ENCODE data around the gene PRDM10.
A peak's percentile ranks its signal among the peaks of the same experiment; 100 is the strongest.
"Not testable (repeated sequence)": the region's sequence is repeated elsewhere in the genome, so short reads cannot be mapped to it uniquely, and the experiment has no call there.

Gene PRDM10

DNA sequence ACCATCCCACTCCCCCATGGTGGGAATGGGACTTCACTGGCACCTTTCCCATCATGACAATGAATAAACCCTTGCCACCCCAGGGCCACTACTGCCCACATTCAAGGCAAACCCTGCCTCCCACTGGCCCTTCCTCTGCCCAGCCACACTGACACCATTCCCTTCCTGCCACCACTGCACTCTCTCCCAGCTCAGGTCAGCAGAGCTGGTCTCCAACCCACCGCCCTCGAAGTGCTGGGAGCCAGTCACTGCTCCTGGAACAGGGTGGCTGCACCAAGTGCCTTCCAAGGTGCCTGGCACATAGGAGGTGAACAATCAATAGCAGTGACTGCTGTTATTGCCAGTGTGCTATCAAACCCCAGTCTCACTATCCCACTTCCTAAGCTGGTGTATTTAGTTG, 27.1 kb downstream of the PRDM10 start:
- FAIRE-seq = no peak

DNA sequence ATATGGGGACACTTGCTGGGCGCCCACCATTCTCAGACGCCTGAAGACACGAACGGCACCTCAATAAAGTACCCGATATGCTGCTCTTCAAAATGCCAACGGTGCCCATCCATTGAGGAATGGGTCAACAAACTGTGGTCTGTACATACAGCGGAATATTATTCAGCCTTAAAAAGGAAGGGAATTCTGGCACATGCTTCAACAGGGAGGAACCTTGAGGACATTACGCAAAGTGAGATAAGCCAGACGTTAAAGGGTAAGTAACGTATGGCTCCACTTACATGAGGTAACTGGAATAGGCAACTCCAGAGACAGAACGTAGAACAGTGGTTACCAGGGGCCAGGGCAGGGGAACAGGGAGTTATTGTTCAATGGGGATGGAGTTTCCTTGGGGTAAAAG, 28.0 kb downstream of the PRDM10 start:
- FAIRE-seq = no peak

More for the DNA sequence above, 27.1 kb downstream of the PRDM10 start:
- no peak for DNase-seq (ENCODE audit: low spot score)

DNA sequence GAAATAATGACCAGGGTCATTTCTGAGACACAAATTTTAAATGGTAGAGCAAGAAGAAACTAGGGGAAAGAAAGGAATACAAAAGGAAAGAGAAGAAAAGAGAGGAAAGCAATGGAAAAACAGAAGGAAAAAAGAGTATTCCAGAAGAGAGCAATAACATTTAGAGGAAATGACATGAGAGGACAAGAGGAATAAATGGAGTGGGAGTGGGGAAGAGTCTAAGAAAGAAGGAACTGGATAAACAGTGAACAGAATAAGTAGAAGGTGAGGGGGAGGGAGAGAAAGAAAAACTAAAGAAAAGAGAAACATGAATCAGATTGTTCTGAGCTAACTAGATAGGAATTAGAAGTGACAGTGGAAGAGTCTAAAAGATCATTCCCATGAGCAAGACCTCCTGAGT, 28.4 kb downstream of the PRDM10 start:
- DNase-seq (ENCODE audit: low spot score) (no peak), FAIRE-seq (no peak)

More for the DNA sequence above, 28.0 kb downstream of the PRDM10 start:
- DNase-seq (ENCODE audit: low spot score) = no peak

DNA sequence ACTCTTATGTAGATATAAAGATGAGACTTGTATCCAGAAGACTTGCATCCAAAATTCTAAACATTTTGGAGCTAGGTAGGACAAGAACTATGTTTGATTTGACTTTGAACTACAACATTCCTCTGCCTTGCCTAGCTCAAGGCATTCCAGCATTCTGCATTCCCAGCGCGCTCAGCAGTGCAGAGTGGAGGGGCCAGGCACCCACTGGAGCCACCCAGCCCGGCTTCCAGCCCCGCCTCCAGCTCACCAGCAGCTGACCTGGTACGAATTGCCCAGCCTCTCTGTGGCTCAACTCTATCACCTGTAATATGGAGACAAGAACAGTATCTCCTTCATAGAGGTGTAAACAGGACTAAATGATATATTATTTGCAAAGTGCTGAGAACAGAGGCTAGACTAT, 28.8 kb downstream of the PRDM10 start:
- no peak for FAIRE-seq
- DNase-seq (ENCODE audit: low spot score) = no peak

DNA sequence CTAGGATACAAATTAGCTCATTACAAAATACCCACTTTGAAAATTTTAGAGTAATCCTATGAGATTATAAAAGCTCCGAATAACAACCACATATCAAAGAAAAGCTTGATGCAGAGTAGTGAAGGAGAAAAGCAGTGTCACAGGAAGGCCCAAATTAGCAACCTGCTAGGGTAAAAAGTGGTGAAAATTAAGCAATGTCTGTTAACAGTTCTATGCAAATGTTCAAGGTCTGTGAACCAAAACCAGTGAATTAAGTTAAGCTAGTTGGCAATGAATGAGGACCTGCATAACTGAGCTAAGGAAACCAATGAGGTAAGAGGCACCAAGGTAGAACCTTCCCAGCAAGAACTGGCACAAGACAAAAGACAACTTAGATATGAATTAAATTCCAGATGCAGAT, 29.6 kb downstream of the PRDM10 start:
- FAIRE-seq = no peak
- DNase-seq (ENCODE audit: low spot score) = no peak

DNA sequence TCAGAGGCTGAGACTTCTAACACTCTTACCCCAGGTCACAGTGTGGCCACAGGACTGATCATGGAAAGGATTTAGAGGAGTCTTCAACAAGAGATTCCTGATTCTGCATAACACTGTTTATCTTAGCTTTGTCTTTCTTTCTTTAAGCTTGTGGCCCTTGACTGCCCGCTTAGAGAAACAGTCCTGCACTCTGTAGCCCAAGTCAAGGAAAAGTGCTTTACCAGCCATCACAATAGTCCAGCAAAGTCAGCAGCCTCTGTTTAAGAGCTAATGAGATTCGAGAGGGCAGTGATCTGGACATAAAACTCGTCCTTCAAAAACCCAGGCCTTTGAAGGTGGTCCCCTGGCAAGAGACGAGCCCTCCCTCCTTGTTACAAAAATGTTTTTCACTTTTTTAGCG, 30.0 kb downstream of the PRDM10 start:
- FAIRE-seq (no peak), DNase-seq (ENCODE audit: low spot score) (no peak)

DNA sequence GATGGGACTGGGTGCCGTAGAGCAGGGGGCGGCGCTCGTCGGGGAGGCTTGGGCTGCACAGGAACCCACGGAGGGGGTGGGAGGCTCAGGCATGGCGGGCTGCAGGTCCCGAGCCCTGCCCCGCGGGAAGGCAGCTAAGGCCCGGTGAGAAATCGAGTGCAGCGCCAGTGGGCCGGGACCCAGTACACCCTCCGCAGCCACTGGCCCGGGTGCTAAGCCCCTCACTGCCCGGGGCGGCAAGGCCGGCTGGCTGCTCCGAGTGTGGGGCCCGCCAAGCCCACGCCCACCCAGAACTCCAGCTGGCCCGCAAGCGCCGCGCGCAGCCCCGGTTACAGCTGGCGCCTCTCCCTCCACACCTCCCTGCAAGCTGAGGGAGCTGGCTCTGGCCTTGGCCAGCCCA, 30.8 kb downstream of the PRDM10 start:
- DNase-seq (ENCODE audit: low spot score); FAIRE-seq: not testable (repeated sequence)

DNA sequence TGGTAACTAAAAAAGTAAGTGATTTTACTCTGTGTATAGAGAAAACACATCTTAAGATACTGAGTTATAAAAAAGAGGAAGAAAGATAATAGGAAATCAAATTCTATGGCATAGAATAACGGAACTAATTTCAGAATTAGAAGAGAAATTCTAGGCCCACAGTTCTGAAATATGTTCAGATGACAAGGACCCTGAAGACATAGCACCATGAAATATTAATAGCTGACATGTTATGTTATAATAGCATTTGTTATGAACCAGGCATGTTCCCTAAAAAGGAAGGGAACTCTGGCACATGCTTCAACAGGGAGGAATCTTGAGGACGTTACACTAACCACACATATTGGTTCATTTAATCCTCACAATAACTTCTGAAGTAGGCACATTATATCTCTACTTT, 32.7 kb downstream of the PRDM10 start:
- FAIRE-seq (no peak), DNase-seq (ENCODE audit: low spot score) (no peak)

DNA sequence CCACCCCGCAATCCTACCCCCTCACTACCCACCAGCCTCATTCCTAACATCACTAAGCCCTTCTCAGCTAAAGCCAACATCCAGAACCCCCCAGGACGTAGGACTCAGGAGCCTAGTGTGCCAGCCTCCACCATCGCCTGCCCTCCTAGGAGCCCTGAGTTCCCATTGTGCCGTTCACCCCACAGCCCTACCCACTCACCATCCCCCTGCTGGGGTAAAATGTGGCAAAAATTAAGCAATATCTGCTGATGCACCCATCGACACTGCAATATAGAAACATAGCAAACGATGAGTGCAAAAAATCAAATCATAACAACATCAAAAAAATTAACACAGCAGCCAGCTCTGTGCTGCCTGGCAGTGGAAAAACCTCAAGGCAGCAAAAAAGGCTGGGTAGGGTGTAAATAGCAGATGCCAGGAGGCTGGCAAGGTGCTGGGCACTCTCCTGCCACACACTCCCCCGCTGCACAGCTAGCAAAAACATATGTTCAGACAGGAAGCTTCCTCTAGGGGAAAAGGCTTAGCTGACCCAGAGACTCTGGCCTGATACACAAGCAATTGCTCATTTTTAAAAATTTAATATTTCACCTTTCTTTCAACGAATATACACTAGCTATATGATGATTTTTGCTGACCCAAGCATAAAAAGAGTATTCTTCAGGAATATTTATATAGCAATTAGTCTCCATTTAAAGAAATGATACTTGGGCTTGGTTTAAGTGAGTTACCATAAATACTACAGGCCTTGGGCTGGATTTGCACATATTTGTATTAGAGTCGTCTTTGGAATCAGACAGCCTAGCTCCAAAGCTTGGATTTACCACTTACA, 33.8 kb downstream of the PRDM10 start:
- FAIRE-seq (no peak), DNase-seq (ENCODE audit: low spot score) (no peak)

DNA sequence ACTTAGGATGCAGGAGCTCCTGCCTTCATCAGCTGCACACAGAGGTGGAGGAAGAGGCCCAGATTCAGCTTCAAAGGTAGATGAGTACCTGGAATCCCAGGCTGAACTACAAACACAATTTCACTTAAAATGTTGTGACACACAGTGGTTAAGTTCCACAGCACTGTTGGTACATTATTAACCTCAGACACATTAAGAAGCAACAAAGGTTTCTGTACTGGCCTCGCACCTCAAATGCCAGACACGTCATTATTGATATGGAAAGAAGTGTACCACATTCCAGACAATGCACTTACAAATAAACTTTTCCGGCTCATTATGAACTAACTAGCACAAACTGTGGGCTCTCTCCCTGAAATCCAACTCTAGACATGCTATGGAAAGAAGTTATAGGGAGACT, 34.6 kb downstream of the PRDM10 start:
- FAIRE-seq (no peak), DNase-seq (ENCODE audit: low spot score) (no peak)

DNA sequence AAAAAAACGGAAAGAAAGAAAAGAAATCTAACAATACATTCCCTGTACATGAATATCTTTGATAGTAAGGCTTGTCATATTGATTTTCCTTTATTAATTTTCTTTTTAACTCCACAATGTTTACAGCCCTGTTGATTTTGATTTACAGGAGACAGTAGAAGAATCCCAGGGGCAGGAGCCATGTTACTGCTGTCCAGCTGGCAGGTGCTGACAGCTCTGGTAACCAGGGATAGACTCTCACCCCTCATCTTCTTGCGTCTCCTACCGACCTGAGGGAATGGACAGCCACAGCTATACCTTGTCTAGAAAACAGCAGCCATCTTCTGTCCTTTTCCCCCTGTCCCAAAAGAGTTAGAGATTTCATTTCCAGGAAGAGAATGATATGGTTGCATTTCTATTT, 37.4 kb downstream of the PRDM10 start:
- DNase-seq (ENCODE audit: low spot score) (no peak), FAIRE-seq (no peak)

DNA sequence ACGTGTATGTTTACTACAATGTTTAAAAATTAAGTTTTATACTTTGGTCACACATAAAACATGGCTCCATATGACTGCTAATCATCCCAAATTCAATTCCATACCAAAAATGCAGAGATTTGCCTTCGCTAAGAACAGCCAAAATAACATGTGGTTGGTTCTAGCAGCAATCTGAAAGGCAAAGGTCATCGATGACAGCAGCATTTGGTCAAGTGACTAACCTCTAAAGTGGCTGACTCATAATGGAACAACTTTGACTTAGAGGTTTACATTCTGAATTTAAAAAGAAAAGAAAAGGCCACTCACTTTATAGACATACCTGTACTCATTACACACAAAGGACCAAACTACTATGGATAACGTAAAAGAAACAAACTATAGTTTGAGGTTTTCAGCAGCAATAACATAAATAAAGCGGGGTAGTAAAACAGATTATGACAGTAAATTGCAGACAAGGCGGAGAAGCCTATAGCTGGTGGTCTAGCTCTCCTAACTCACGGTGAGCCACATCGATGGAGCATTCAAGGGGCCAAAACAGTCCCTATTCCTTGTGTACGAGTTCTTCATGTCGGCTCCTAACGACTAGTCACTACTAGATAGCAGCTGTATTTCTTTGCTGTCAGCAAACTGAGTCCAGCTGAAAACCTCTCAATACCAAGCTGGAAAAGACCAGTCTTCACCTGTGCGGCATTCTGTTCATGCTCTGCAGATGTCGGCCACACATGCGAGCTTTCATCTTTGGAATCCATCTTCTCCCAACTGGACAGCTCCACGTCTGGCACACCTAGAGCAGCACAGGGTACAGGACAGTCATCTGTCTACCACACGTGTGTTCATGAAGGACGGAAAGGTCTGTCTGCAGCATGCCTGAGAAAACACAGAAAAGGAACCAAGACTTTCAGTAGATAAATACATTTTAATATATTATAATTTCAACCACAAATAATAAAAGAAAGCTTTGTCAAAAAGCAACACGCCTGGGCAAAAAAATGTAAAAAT, 42.1 kb downstream of the PRDM10 start:
- FAIRE-seq = no peak
- peak; percentile 54 for DNase-seq (ENCODE audit: low spot score)

DNA sequence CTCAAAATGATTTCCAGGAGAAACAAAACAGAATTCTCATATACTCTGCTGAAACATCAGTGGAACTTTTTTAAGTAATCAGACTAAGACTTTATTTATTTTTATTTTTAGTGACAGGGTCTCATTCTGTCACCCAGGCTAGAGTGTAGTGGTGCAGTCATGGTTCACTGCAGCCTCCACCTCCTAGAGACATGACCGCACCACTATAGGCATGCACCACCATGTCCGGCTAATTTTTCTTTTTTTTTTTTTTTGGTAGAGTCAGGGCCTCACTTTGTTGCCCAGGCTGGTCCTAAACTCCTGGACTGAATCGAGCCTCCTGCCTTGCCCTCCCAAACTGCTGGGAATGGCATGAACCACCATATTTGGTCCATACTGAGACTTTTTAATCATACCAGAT, 42.9 kb downstream of the PRDM10 start:
- DNase-seq (ENCODE audit: low spot score) (no peak), FAIRE-seq (no peak)

DNA sequence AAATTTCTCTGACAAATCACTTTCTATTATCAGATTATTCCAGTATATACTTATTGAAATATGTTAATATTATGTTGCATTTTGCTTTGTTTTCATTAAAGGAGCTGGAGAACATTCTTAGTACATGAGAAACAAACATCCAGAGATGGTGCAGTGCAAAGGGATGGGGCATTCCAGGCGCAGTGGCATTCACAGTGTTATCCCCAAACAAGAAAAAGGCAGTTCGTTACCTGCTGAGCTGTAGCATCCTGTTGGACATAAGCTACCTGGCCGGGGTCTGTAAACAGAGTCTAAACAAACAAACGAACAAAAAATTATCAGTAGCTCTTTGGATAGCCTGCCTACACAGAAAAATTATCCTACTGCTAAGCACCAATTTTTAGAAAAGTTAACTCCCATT, 47.4 kb downstream of the PRDM10 start:
- FAIRE-seq (no peak), DNase-seq (ENCODE audit: low spot score) (no peak)

DNA sequence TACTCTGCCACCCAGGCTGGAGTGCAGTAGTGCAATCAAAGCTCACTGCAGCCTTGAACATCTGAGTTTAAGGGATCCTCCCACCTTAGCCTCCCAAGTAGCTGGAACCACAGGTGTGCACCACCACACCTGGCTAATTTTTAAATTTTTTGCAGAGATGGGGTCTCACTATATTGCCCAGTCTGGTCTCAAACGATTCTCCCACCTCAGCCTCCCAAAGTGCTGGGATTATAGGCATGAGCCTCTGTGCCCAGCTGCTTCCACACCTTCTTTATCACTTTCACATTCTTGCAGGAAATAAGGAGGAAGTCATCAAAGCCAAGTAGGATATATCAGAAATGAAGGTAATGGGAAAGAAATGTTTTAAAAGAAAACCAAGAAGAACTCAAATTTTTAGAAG, 47.9 kb downstream of the PRDM10 start:
- not testable (repeated sequence) for DNase-seq (ENCODE audit: low spot score); FAIRE-seq

DNA sequence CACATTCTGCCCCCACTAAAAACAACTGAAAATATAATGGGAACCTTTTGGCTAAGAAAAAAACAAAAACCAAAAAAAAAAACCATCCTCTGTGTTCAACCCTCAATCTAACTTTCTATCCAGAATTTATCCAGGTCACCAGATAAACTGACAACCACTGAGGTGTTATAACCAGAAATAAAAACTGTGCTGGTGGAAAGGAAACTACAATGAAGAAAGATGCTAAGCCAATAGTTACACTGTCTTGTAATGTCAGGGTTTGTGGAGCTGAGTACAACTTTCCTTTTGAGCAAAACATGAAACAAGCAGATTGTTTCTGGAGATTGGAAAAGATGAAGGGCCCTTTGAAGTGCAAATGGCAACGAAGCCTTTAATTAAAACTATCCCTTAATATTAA, 50.8 kb downstream of the PRDM10 start:
- DNase-seq (ENCODE audit: low spot score) (no peak), FAIRE-seq (no peak)

DNA sequence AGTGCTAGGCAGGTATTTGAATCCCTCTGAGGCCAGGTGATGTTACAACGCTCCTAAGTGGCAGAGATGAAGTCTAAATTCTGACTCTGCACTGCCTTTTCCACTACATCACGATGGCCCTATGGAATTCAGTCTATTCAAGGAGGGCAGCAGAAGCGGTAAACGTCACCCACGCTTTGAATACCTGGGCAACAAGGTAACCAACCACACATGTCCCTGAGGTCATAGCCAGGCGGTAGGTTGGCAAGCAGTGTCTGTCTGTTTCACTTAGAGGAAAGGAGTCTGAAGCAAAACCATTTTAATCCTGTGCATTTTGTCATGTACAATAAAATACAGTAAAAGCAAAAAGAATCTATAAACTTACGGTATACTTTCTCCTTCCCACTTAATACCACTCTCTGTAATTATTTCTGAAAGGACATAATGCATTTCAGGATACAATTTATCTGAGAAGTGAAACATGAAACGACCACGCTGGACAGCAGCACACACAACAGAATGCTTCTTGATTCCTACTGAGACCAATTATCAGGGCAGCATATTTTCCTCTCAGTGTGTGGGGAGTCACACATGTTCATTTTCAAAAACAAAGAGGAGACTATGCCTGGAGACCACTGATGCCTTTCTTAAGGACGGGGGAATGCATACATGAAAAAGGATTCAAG, 51.3 kb downstream of the PRDM10 start:
- FAIRE-seq = peak; percentile 44
- DNase-seq (ENCODE audit: low spot score) = peak; percentile 7

DNA sequence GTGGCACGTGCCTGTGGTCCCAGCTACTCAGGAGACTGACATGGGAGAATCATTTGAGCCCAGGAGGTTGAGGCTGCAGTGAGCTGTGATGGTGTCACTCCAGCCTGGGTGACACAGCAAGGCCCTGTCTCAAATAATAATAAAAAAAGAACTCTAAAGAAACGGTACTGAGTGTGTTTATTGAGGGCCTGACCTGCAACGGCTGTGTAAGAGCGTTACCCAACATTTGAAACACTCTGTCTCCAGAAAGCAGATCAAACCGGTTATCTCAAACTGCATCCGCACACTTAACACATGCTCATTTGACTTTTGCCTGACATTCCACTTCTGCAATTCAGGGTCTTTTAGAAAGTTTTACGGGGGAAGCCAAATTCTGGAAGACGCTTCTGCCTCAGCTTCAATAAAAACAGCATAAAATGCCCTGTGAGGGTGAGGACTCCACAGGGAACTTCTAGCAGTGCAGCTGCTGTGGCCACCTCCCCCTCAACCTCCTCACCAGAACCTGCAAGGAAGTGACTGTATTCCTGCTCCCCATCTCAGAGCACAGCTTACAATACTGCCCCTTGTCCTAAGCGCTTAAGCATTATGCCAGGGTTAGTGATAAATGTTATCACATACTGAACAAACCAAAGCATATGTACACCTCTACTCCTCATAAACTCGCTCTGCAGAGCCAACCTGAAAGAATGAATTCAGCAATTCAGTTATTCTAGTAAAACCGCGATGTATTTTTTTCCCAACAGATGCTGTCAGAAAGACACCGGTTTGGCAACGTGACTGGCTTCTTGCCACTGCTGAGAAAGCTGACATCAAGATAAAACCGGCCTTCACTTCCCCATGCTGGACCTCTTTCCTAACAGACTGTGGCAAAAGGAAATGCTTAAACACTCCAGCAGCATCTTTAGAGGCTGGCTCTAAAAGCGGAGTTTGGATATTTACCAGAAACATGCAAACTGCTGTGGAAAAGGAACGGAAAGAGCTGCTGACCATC, 52.2 kb downstream of the PRDM10 start:
- no peak for FAIRE-seq
- DNase-seq (ENCODE audit: low spot score) = no peak

DNA sequence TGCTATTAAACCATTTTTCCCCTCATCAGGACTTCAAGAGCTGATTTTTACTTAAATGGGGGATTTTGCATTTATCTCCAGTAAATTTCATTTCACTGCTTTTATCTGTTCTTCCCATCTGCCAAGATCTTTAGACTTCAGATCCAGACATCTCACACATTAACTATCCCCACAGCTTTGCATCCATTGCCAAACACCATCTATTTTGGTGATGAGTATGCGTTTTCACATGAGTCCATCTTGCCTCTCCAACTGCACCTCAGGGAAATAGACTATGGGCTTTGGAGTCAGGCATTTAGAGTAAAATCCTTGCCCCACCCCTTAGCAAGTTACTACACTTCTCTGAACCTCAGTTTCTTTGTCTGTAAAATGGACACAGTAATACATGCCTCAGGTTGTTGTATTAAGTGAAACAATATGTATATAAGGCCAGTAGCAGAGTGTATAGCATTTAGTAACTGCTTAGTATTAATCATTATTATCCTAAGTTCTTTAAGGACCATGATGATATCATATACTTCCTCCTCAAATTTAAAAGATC, 53.6 kb downstream of the PRDM10 start:
- DNase-seq (ENCODE audit: low spot score) (no peak), FAIRE-seq (no peak)

DNA sequence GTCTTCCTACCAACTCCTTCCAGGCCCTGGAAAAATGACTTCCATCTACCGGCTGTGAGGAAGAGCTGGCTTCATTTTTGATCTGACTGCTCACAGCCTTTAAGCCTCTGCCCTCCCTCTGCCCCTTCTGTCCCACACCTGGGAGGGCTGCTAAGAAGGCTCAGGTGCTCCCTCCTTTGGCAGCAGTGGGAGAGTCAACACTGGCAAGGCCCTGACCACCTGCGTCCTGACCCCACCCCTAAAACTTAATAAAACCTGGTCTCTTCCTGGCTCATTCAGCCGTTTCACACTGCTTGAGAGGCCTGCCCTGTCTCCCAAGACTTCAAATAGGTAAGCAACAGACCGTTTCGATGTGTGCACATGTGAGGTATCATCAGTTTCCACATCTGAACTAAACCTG, 55.2 kb downstream of the PRDM10 start:
- DNase-seq (ENCODE audit: low spot score) (no peak), FAIRE-seq (no peak)
